AG08395 (cell line): Measurements from ENCODE around the gene PLEKHB1.
"Not testable (repeated sequence)": the region's sequence is repeated elsewhere in the genome, so short reads cannot be mapped to it uniquely, and the experiment has no call there.

Experiments used
- DNase-seq: peaks from one replicate; pipeline ENCODE4 v3.0.0; 2012; ENCODE audit warnings: mixed read lengths, low spot score

PLEKHB1 gene

DNA sequence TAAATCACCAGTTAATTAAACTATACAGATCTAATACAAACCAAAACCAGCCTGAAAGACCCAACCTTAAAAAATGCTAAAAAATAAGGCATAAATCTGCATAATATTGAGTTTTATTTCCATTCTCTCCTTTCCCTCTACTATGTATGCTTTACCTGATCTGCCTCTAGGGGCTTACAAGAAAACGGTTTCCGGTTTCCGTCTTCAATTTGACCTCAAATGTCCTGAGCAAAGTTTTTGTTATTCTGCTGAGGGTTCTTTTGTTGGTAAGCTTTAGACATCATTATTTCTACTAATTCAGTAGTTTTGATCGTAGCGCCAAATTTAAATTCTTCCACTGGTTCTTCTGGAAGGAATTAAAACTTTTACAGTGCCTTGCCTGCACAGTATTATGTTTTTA, 30.2 kb downstream of the PLEKHB1 start:
- not testable (repeated sequence) for DNase-seq

DNA sequence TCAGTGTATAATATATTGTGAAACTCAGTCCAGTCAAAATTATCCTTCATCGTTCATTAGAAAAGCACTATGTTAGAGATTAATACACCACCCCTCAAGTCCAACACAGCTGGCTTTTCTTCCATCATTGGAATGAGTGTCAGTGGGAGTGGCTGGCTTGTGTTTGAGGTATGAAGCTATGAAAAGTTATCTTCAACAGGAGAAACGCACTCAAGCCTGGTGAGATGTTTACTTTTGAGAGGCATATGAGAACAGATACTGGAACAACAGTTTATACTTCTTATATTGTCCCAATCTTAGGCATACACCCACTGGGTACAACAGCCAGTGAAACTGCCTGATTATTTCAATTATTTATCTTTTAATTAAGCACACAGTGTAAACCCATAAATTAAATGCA, 34.3 kb downstream of the PLEKHB1 start:
- no peak for DNase-seq

DNA sequence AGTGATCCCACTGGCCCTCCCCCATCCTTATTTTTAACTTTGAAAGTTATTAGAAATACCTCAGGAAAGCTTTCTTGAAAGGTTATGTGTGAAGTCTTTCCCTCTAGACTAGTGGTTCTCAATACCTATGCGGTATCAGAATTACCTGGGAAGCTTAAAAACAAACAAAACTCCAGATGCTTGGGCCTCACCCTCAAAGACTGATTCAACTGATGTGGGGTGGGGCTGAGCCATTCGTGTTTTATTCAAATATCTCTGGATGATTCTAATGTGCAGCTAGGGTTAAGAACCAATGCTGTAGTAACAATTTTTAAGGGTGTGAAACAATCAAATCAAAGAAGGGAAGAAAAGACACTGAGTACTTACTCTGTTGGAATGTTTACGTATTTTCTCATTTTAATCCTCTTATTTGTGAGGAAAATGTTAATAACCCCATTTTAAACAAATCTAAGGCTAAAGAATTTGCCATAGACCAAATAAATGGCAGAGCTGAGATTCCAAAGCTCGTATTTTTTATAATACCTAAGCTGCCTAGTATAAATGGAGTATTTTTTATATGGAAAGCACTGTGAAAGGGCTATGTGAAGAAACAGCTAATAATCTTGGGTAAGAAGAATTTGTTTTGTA, 47.6 kb downstream of the PLEKHB1 start:
- DNase-seq, result no peak

- no peak for DNase-seq
Measured at GRCh38 chr11:73705053-73705452, 58.7 kb downstream of the PLEKHB1 start.

GRCh38 chr11:73710964-73711363, 64.6 kb downstream of the PLEKHB1 start:
- DNase-seq, result no peak
